22Rv1 (cell line): Measurements from ENCODE around the gene HUWE1.

Source experiments
- CTCF ChIP-seq: fragments of 450-650 bp; IDR thresholded peaks from 2 replicates; pipeline ENCODE4 v1.5.1; 2017; ENCODE audit warnings: mild to moderate bottlenecking
- ZFX ChIP-seq: fragments of 450-650 bp; IDR thresholded peaks from 2 replicates; pipeline ENCODE4 v1.6.1; 2017; ENCODE audit warnings: antibody characterized with exemption, borderline replicate concordance

- TF ChIP-seq CTCF (no peak), ZFX (no peak)
Measured at GRCh38 chrX:53483838-53484405, 202.6 kb downstream of the HUWE1 start.
